Body of pancreas (tissue), 4 donors: ENCODE measurements around the gene TRIM40.

Experiments
- POLR2A ChIP-seq, 3 donors: fragments of 450-650 bp; IDR thresholded peaks; one replicate each; pipeline ENCODE4 v1.6.1; 2016; ENCODE audit warnings: antibody characterized with exemption in 3 of 3, mild to moderate bottlenecking in 2 of 3
- TF ChIP-seq, protein P1 (sequence below), 7 experiments: fragments of 450-650 bp in 4 of 7; fragments of 200-600 bp in 3 of 7; sonication (generic) in 3 of 7; IDR thresholded peaks; one replicate each; pipeline ENCODE4 v1.5.1; 2016 to 2019; ENCODE audit warnings: antibody characterized with exemption in 7 of 7

DNA sequence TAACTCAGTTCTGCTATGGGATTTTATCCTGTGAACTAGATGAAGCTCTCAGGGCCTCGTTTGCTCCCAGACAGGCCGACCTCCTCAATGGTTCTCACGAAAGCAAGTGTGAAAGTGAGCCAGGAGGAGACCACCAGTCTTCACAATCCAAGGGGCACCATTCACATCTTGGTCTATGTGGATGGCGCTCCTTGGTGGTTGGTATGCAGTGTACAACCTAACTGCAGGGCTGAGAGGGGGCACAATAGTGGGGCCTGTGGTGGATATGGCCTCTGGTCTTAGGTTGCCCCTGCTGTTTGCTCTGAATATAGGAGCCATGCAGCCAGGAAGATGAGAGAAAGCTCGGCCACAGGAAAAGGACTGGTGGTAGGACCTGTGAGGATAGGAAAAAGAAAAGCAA is 52.6 kb downstream of the TRIM40 start:
- TF ChIP-seq, protein P1, sequence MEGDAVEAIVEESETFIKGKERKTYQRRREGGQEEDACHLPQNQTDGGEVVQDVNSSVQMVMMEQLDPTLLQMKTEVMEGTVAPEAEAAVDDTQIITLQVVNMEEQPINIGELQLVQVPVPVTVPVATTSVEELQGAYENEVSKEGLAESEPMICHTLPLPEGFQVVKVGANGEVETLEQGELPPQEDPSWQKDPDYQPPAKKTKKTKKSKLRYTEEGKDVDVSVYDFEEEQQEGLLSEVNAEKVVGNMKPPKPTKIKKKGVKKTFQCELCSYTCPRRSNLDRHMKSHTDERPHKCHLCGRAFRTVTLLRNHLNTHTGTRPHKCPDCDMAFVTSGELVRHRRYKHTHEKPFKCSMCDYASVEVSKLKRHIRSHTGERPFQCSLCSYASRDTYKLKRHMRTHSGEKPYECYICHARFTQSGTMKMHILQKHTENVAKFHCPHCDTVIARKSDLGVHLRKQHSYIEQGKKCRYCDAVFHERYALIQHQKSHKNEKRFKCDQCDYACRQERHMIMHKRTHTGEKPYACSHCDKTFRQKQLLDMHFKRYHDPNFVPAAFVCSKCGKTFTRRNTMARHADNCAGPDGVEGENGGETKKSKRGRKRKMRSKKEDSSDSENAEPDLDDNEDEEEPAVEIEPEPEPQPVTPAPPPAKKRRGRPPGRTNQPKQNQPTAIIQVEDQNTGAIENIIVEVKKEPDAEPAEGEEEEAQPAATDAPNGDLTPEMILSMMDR (IDR thresholded peaks at IDR 0.05): no peak
- no peak for TF ChIP-seq POLR2A (IDR thresholded peaks at IDR 0.05)
